GM12873 (cell line): ENCODE results near the gene LRRC26.

Source experiments
- TF ChIP-seq, protein P1 (sequence below): IDR thresholded peaks from 2 replicates; pipeline ENCODE4 v1.5.1; 2012; ENCODE audit warnings: low read depth, mild to moderate bottlenecking, moderate library complexity, low read length, control low read depth; ENCODE audit not compliant: insufficient read depth; ENCODE audit errors: missing control alignments

LRRC26 gene

DNA sequence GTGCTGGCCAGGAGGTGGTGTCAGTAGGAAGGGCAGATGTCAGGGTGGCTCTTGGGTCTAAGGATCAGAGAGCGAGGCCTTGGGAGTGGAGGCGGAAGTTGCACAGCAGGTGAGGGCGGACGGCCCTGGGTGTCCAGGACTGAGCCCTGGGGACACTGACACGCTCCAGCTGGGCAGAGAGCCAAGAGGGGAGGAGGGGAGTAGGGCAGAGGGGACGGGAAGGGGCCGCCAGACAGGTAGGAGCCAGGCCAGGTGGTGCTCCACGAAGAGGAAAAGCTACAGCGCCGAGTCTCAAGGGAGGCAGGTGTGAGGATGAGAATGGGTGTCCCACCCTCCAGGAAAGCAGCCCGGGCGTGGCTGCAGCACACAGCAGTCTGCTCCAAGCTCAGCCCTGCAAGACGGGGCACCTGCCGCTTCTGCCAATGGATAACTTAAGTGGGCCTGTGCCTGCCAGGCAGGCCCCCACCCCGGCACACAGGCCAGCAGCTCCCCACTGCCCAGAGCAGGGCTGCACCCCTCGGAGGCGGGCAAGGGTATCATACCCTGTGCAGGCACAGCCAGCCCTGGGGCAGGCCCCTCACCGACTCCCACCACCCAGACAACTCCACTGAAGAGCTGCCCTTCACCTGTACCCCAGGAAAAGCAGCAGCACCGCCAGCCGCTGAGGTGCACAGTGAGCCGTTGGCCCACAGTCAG lies 25.8 kb upstream of the LRRC26 start:
- TF ChIP-seq, protein P1, sequence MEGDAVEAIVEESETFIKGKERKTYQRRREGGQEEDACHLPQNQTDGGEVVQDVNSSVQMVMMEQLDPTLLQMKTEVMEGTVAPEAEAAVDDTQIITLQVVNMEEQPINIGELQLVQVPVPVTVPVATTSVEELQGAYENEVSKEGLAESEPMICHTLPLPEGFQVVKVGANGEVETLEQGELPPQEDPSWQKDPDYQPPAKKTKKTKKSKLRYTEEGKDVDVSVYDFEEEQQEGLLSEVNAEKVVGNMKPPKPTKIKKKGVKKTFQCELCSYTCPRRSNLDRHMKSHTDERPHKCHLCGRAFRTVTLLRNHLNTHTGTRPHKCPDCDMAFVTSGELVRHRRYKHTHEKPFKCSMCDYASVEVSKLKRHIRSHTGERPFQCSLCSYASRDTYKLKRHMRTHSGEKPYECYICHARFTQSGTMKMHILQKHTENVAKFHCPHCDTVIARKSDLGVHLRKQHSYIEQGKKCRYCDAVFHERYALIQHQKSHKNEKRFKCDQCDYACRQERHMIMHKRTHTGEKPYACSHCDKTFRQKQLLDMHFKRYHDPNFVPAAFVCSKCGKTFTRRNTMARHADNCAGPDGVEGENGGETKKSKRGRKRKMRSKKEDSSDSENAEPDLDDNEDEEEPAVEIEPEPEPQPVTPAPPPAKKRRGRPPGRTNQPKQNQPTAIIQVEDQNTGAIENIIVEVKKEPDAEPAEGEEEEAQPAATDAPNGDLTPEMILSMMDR: no peak

DNA sequence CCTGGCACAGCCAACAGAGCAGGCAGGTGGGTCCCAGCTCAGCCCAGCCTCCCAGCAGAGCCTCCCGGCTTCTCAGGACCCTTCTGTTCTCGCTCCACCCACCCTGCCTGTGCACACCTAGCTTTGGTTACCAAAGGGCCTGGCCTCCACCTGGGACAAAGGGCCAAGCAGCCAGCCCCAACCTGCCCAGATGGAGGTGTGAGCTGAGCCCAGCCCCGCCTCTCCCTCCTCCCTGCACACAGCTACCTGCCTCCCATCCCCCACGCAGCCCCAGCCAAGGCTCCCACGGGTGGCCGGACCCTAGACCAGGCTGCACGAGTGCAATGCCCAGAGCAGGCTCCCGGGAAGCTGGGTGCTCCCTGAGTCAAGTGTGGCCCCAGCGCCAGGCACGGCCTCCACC lies 25.1 kb upstream of the LRRC26 start:
- TF ChIP-seq, protein P1: no peak

DNA sequence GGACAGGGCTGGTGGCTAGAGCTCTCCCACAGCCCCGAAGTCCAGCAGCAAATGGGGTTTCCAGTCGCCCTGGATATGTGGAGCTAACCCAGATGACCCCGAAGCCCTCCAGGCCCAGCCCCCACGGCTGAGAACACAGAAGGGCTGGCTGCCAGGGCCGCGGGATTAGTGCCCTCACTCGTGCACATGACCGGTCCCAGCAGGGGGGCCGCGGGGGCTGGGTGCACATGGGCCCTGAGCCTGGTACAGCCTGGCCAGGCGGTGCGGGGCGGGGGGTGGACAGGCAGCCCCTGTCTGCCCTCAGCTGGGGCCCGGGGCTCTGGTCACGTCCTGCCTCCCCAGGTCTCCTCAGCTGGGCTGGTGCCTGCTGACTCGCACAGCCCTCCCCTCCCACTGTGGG lies 24.5 kb upstream of the LRRC26 start:
- TF ChIP-seq, protein P1: no peak

DNA sequence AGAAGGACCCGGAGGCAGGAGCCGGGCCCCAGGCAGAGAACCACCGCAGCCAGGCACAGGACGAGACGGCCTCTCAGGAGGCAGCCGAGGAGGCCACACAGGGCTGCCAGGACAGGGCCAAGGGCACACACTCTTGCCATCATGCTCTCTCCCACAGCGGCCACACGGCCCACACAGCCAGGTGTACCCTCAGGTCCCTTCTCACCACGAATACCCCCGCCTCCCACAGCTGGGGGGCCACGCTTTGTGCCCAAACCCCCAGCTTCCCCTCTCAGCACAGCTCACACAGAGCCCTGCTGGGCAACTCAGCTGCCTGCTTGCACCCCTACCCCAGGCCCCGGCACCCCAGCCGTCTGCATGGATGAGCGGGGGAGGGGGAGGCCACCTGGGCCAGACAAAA lies 23.9 kb upstream of the LRRC26 start:
- TF ChIP-seq, protein P1: no peak

DNA sequence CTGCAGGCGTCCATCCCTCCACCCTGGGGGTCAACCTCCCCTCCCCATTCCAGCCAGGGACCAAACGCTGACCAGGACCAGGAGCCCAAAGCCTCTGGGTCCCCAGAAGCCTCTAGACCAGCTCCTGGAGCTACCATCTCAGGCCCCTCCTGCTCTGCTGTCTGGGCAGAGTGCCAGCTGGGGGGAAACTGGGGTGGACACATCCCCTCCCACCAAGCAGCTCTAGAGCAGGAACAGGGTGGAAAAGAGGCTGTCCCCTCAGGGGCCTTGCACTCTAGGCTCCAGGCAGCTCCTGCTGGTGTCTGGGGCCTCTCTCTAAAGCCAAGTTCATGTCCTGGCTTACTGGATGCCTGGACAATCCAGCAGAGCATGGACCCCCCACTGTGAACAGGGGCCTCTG lies 23.0 kb upstream of the LRRC26 start:
- TF ChIP-seq, protein P1: no peak

DNA sequence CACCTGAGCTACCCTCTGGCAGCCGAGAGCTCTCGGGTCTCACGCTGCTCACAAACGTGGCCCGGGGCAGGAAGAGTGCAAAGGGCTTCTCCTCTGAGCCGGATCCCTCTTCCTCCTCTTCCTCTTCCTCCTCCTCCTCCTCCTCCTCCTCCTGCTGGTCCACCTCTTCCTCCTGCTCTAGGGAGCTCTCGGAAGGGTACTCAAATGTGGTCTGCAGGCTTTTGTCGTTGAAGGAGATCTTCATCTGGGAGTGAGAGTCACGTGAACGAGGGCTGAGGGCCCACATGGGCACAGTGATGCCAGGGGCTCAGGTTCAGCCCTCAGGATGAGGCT lies 22.6 kb upstream of the LRRC26 start:
- TF ChIP-seq, protein P1: no peak

DNA sequence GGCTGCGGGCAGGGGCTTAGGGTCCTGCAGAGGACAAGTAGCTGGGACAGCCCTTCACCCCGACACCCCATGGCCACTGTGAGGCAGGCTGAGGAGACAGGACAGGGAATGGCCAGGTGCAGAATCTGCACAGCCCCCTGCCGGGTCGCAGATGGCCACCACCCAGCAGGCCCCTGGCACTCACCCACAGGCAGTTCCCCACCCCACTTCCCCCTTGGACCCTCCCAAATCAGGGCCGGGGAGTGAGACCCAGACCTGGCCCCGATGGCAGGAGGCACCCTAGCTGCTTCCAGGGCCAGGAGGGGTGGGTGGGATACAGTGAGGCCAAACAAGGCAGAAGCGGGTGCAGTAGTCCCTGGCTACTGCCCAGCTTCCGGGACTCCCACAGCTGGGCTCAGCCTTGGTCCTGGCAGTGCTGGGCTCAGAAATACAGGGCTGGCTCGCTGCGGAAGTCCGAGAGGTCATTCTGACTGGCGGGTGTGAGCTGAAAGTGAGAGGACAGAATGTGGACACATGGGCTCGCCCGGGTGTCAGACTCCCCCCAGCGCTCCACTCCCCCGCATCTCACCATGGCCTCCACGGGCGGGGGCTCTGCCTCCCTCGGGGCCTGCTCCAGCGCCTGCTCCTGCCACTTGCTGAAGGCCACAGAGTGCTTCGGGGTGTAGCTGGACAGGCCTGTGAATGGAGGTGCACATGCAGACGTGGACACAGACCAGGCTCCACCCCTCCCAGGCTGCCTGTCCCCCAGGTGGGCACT lies 22.0 kb upstream of the LRRC26 start:
- TF ChIP-seq, protein P1: no peak
